ENCODE data around the gene CACNA2D3. TPM values are rescaled to one million over a fixed set of nuclear protein-coding genes. Genes with fewer than 3 reads are reported as not detected.

CACNA2D3 gene
- total and polyA plus RNA-seq, 2 experiments from 2014 or later, result 1.1 to 2.5 TPM

DNA sequence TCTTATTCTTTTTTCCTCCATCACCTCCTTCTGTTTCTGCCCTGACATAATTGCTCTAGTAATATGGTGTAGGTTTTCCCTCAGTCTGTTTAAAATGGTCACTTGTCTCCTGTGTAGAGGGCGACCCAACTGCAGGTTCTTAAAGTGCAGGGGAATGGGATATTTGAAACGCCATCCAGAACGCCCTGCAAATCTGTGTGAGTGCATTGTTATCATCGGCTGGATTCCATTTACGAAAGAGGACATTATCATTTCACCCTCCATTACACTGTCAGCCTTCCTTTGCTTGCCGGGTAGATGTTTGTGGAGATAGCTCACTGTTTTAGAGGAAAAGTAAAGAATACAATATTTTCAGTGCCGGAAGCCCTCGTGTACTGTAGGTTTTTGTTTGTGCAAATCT lies 451.5 kb downstream of the CACNA2D3 start:
- H3K4me2 ChIP-seq, result no peak overlapping the region
- DNase-seq (ENCODE audit: low spot score), result no peak
- no peaks in the 10 kb centered on the region for H3K36me3 ChIP-seq (replicated peaks; ENCODE audit: insufficient read depth, low read depth)
- H3K79me2 ChIP-seq, result no peaks in the 10 kb centered on the region
- no peak for TF ChIP-seq EZH2 (IDR thresholded peaks at IDR 0.05; ENCODE audit: borderline replicate concordance)
- TF ChIP-seq EZH2phosphoT487 (IDR thresholded peaks at IDR 0.05; ENCODE audit: low read depth, severe bottlenecking, unreplicated experiment), result no peak
- no peak for TF ChIP-seq CTCF (IDR thresholded peaks at IDR 0.05; ENCODE audit: poor library complexity)
- no peaks in the 10 kb centered on the region for H3K9me3 ChIP-seq (ENCODE audit: low read depth)
- no peaks in the 10 kb centered on the region for H3K4me1 ChIP-seq (ENCODE audit: insufficient read depth)
- H3K9me2 ChIP-seq (replicated peaks; ENCODE audit: insufficient read depth), result no peaks in the 10 kb centered on the region
- H2AFZ ChIP-seq, result no peak overlapping the region
- no peaks in the 10 kb centered on the region for H3K27me3 ChIP-seq
- no peak overlapping the region for H3K4me3 ChIP-seq
- 60% methylated on average over 8 of the region's 8 CpGs for WGBS (ENCODE audit: low lambda C conversion rate, missing lambda C conversion rate)
- no peaks in the 10 kb centered on the region for H4K20me1 ChIP-seq (ENCODE audit: insufficient read depth, poor library complexity, severe bottlenecking)
- peak overlapping the region; percentile 19 for H3K27ac ChIP-seq

GRCh38 chr3:54574906-54575617 lies 452.7 kb downstream of the CACNA2D3 start:
- Histone ChIP-seq H4K20me1 (ENCODE audit: insufficient read depth, poor library complexity, severe bottlenecking) (no peaks in the 10 kb centered on the region), H3K4me3 (no peak overlapping the region), H3K27ac (peak overlapping the region; percentile 67), H3K27me3 (no peaks in the 10 kb centered on the region), H3K4me1 (ENCODE audit: insufficient read depth) (no peaks in the 10 kb centered on the region), H3K9me2 (replicated peaks; ENCODE audit: insufficient read depth) (no peaks in the 10 kb centered on the region), H3K4me2 (peak overlapping the region; percentile 24), H3K36me3 (replicated peaks; ENCODE audit: insufficient read depth, low read depth) (no peaks in the 10 kb centered on the region), H3K79me2 (no peaks in the 10 kb centered on the region), H2AFZ (no peak overlapping the region), H3K9me3 (ENCODE audit: low read depth) (no peaks in the 10 kb centered on the region)
- WGBS (ENCODE audit: low lambda C conversion rate, missing lambda C conversion rate), result 69% methylated on average over 6 of the region's 6 CpGs
- TF ChIP-seq EZH2 (IDR thresholded peaks at IDR 0.05; ENCODE audit: borderline replicate concordance) (no peak), EZH2phosphoT487 (IDR thresholded peaks at IDR 0.05; ENCODE audit: low read depth, severe bottlenecking, unreplicated experiment) (no peak)
- DNase-seq (ENCODE audit: low spot score), result no peak

- H4K20me1 ChIP-seq (ENCODE audit: insufficient read depth, poor library complexity, severe bottlenecking), result no peaks in the 10 kb centered on the region
- no peaks in the 10 kb centered on the region for H3K79me2 ChIP-seq
- 47% methylated on average over 3 of the region's 3 CpGs for WGBS (ENCODE audit: low lambda C conversion rate, missing lambda C conversion rate)
- no peak for DNase-seq (ENCODE audit: low spot score)
- H3K9me2 ChIP-seq (replicated peaks; ENCODE audit: insufficient read depth), result no peaks in the 10 kb centered on the region
- no peak overlapping the region for H3K4me2 ChIP-seq
- no peaks in the 10 kb centered on the region for H3K36me3 ChIP-seq (replicated peaks; ENCODE audit: insufficient read depth, low read depth)
- no peaks in the 10 kb centered on the region for H3K4me1 ChIP-seq (ENCODE audit: insufficient read depth)
- H2AFZ ChIP-seq, result no peak overlapping the region
- no peaks in the 10 kb centered on the region for H3K27me3 ChIP-seq
- no peak overlapping the region for H3K4me3 ChIP-seq
- TF ChIP-seq EZH2phosphoT487 (IDR thresholded peaks at IDR 0.05; ENCODE audit: low read depth, severe bottlenecking, unreplicated experiment) (no peak), EZH2 (IDR thresholded peaks at IDR 0.05; ENCODE audit: borderline replicate concordance) (no peak), CTCF (IDR thresholded peaks at IDR 0.05; ENCODE audit: poor library complexity) (no peak)
- no peaks in the 10 kb centered on the region for H3K9me3 ChIP-seq (ENCODE audit: low read depth)
- peak overlapping the region; percentile 67 for H3K27ac ChIP-seq
Observed at GRCh38 chr3:54575618-54575960, 453.2 kb downstream of the CACNA2D3 start.

DNA sequence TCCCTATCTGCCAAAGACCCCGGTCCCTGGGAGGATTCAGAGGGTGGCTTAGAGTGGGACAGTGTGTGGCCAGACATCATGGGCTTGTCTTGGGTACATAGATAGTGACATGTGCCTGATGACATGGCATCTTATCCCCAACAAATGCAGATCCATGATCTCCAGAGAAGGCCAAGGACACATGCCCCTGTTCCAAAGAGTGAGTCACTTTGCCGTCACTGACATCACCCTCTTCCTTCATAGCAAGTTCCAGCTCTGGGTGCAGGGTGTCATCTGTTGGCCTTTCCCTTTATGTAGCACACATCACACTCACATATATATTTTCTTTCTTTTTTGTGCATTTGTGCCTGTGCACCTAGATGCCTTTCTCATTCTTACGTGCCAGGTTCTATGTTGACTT lies 455.0 kb downstream of the CACNA2D3 start:
- 92% methylated on average over 3 of the region's 3 CpGs for WGBS (ENCODE audit: low lambda C conversion rate, missing lambda C conversion rate)
- no peak overlapping the region for H2AFZ ChIP-seq
- DNase-seq (ENCODE audit: low spot score), result no peak

More for the DNA sequence above, 455.0 kb downstream of the CACNA2D3 start:
- no peaks in the 10 kb centered on the region for H4K20me1 ChIP-seq (ENCODE audit: insufficient read depth, poor library complexity, severe bottlenecking)
- no peak overlapping the region for H3K4me3 ChIP-seq
- H3K4me2 ChIP-seq, result no peak overlapping the region
- no peaks in the 10 kb centered on the region for H3K9me3 ChIP-seq (ENCODE audit: low read depth)
- no peaks in the 10 kb centered on the region for H3K79me2 ChIP-seq
- no peaks in the 10 kb centered on the region for H3K4me1 ChIP-seq (ENCODE audit: insufficient read depth)
- H3K27ac ChIP-seq, result no peak overlapping the region
- TF ChIP-seq CTCF (IDR thresholded peaks at IDR 0.05; ENCODE audit: poor library complexity) (no peak), EZH2phosphoT487 (IDR thresholded peaks at IDR 0.05; ENCODE audit: low read depth, severe bottlenecking, unreplicated experiment) (no peak), EZH2 (IDR thresholded peaks at IDR 0.05; ENCODE audit: borderline replicate concordance) (no peak)
- H3K36me3 ChIP-seq (replicated peaks; ENCODE audit: insufficient read depth, low read depth), result no peaks in the 10 kb centered on the region
- H3K27me3 ChIP-seq, result no peaks in the 10 kb centered on the region
- H3K9me2 ChIP-seq (replicated peaks; ENCODE audit: insufficient read depth), result no peaks in the 10 kb centered on the region

Data from hepatocyte (in vitro differentiated cells).